Measurements from ENCODE around the gene TMEM143. TPM values are rescaled to one million over a fixed set of nuclear protein-coding genes. Genes with fewer than 3 reads are reported as not detected.
"Not testable (repeated sequence)": the region's sequence is repeated elsewhere in the genome, so short reads cannot be mapped to it uniquely, and the experiment has no call there.

TMEM143 gene
- total and polyA plus RNA-seq, 5 donors from 2014 or later, result 1.9 to 9.3 (median 4.9) TPM

DNA sequence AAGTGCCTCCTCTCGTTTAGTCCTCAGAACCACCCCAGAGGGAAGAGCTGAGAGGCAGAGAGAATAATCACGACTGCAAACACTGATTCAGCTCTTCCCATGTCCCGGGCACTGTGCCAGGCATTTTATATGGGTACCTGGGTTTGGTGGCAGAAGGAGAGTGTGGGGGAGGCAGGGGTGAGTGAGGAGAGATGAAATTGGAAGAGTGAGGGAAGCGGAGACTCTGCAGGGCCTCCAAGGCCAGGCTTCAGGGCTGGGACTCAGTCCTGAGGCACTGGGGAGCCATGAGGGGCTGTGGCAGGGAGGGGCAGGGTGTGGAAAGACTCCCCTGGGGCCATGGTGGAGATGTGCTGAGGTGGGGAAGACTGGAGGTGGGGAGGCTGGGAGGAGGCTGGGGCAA, 9.2 kb upstream of the TMEM143 start:
- no peaks in the 10 kb centered on the region for H3K36me3 ChIP-seq (ENCODE audit: control insufficient read depth, insufficient read depth, low read length)
- H3K36me3 Mint-ChIP-seq, result no peaks in the 10 kb centered on the region
- H3K27ac ChIP-seq (ENCODE audit: insufficient read depth, low read length, poor library complexity, severe bottlenecking), result no peak overlapping the region
- H3K9me3 ChIP-seq (ENCODE audit: control insufficient read depth in 2 of 2, low read length in 2 of 2), result no peaks in the 10 kb centered on the region
- H3K27me3 Mint-ChIP-seq, result peaks cover 2% of the 10 kb centered on the region
- H3K27me3 ChIP-seq (ENCODE audit: control insufficient read depth, insufficient read depth, low read length), result no peaks in the 10 kb centered on the region
- DNase-seq, result no peak
- H3K4me1 ChIP-seq (ENCODE audit: control insufficient read depth, insufficient read depth, low read length, poor library complexity, severe bottlenecking), result no peaks in the 10 kb centered on the region
- H3K27ac Mint-ChIP-seq, result no peak overlapping the region
- no peaks in the 10 kb centered on the region for H3K9me3 Mint-ChIP-seq
- no peaks in the 10 kb centered on the region for H3K4me1 Mint-ChIP-seq
- no peak overlapping the region for H3K4me3 Mint-ChIP-seq
- no peak overlapping the region for H3K4me3 ChIP-seq (ENCODE audit: low read depth, low read length)
- no peak for ATAC-seq (ENCODE audit: low read depth in 2 of 2)

DNA sequence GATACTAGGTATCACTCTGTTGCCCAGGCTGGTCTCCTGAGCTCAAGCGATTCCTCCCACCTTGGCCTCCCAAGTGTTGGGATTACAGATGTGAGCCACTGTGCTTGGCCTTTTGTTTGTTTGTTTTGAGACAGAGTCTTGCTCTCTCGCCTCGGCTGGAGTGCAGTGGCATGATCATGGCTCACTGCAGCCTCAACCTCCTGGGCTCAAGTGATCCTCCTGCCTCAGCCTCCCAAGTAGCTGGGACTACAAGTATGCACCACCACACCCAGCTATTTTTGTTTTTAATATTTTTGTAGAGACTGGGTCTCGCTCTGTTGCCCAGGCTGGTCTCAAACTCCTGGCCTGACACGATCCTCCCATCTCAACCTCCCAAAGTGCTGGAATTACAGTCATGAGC, 8.0 kb upstream of the TMEM143 start:
- not testable (repeated sequence) for H3K9me3 ChIP-seq (ENCODE audit: control insufficient read depth in 2 of 2, low read length in 2 of 2); H3K27me3 Mint-ChIP-seq; H3K9me3 Mint-ChIP-seq; H3K36me3 ChIP-seq (ENCODE audit: control insufficient read depth, insufficient read depth, low read length); H3K4me3 Mint-ChIP-seq; H3K27me3 ChIP-seq (ENCODE audit: control insufficient read depth, insufficient read depth, low read length); H3K4me1 ChIP-seq (ENCODE audit: control insufficient read depth, insufficient read depth, low read length, poor library complexity, severe bottlenecking); H3K27ac Mint-ChIP-seq; DNase-seq; H3K4me1 Mint-ChIP-seq; H3K27ac ChIP-seq (ENCODE audit: insufficient read depth, low read length, poor library complexity, severe bottlenecking); H3K4me3 ChIP-seq (ENCODE audit: low read depth, low read length); H3K36me3 Mint-ChIP-seq; ATAC-seq (ENCODE audit: low read depth in 2 of 2)

DNA sequence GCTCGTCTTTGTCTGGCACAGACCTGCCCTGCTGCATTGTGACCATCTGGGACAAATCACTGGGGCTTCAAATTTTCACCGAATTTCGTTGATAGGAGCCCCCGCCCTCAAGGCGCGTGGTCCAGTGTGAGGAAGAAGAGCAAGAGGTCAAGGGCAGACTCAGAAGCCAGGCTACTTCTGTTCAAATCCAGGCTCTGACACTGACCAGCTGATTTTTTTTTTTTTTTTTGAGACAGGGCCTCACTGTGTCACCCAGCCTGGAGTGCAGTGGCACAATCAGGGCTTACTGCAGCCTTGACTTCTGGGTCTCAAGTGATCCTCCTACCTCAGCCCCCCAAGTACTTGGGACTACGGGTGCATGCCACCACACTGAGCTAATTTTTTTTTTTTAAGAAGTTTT, 7.6 kb upstream of the TMEM143 start:
- H3K27me3 ChIP-seq (ENCODE audit: control insufficient read depth, insufficient read depth, low read length), result no peaks in the 10 kb centered on the region
- Mint-ChIP-seq H3K27ac (no peak overlapping the region), H3K27me3 (peaks cover 5% of the 10 kb centered on the region), H3K36me3 (no peaks in the 10 kb centered on the region), H3K4me1 (no peaks in the 10 kb centered on the region), H3K9me3 (no peaks in the 10 kb centered on the region), H3K4me3 (no peak overlapping the region)
- no peak overlapping the region for H3K27ac ChIP-seq (ENCODE audit: insufficient read depth, low read length, poor library complexity, severe bottlenecking)
- H3K9me3 ChIP-seq (ENCODE audit: control insufficient read depth in 2 of 2, low read length in 2 of 2), result no peaks in the 10 kb centered on the region
- DNase-seq (no peak), ATAC-seq (ENCODE audit: low read depth in 2 of 2) (no peak)
- H3K4me3 ChIP-seq (ENCODE audit: low read depth, low read length), result no peak overlapping the region
- H3K36me3 ChIP-seq (ENCODE audit: control insufficient read depth, insufficient read depth, low read length), result no peaks in the 10 kb centered on the region
- H3K4me1 ChIP-seq (ENCODE audit: control insufficient read depth, insufficient read depth, low read length, poor library complexity, severe bottlenecking), result no peaks in the 10 kb centered on the region

DNA sequence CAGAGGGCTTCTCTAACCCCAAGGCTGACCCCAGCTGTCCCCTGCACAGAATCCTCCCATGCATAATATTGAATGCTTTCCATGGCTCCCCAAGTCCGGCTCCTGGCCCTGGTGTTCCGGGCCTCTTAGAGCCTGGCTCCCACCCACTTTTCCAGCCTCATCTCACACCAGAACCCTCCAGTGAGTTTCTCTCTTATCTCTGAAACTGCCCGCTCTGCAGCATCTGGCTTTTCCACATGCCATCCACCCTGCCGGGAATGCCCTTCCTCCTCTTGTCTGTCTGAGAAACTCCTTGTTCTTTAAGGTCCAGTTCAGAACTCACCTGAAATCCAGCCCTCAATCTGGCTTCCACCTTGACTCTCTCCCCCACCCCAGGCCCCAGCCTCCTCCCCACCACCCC, 7.2 kb upstream of the TMEM143 start:
- no peaks in the 10 kb centered on the region for H3K9me3 Mint-ChIP-seq
- DNase-seq (no peak), ATAC-seq (ENCODE audit: low read depth in 2 of 2) (no peak)
- no peaks in the 10 kb centered on the region for H3K36me3 Mint-ChIP-seq
- Histone ChIP-seq H3K4me1 (ENCODE audit: control insufficient read depth, insufficient read depth, low read length, poor library complexity, severe bottlenecking) (no peaks in the 10 kb centered on the region), H3K36me3 (ENCODE audit: control insufficient read depth, insufficient read depth, low read length) (no peaks in the 10 kb centered on the region), H3K9me3 (ENCODE audit: control insufficient read depth in 2 of 2, low read length in 2 of 2) (no peaks in the 10 kb centered on the region), H3K27ac (ENCODE audit: insufficient read depth, low read length, poor library complexity, severe bottlenecking) (no peak overlapping the region), H3K27me3 (ENCODE audit: control insufficient read depth, insufficient read depth, low read length) (no peaks in the 10 kb centered on the region), H3K4me3 (ENCODE audit: low read depth, low read length) (no peak overlapping the region)
- peaks cover 5% of the 10 kb centered on the region for H3K27me3 Mint-ChIP-seq
- peak overlapping the region in 1 of 3 donors; percentile 61 for H3K27ac Mint-ChIP-seq
- H3K4me1 Mint-ChIP-seq, result no peaks in the 10 kb centered on the region
- H3K4me3 Mint-ChIP-seq, result peak overlapping the region in 1 of 4 donors; percentile 39

DNA sequence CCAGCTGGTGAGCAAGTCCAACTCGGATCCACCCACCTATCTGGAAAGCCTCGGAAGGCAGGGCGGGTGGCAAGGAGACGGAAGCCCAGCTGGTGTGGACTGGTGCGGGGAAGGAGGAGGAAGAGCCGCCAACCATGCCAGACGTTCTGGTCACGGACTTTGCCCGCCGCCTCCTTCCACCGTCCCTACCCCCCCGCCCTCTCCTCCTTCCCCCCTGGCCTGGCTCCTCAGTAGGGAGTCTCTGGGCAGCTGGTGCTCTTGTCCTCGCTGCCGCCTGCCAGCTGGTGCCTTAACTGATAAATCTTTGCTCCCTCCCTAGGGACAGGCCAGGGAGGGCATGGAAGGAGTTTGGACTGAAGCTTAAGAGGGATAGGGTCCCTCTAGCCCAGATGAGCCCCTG, 5.2 kb upstream of the TMEM143 start:
- H3K36me3 Mint-ChIP-seq, result no peaks in the 10 kb centered on the region
- no peak for ATAC-seq (ENCODE audit: low read depth in 2 of 2)

DNA sequence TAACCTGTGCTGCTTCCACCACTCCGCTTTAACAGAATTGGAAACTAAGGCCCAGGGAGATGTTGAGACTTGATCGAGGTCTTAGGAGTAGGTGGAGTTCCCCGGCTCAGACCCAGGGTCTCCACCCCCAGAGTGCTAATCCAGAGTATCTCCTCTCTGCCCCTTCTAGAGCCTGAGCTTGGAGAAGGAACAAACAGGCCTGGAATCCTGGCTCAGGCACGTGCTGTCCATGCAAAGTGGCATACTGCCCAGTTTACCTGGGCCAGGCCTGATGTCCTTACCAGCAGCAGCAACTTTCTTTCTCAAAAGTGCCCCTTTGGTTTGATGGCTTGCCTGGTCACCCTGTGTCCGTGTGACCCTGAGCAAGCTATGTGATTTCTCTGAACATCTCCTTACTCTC, 4.1 kb upstream of the TMEM143 start:
- no peak overlapping the region for H3K27ac Mint-ChIP-seq
- H3K9me3 Mint-ChIP-seq, result no peaks in the 10 kb centered on the region
- peaks cover 5% of the 10 kb centered on the region for H3K27me3 Mint-ChIP-seq
- peaks cover 0 to 14% (median 1%) of the 10 kb centered on the region in 4 donors for H3K4me1 Mint-ChIP-seq
- H3K4me1 ChIP-seq (ENCODE audit: control insufficient read depth, insufficient read depth, low read length, poor library complexity, severe bottlenecking), result peaks cover 17% of the 10 kb centered on the region
- no peak overlapping the region for H3K4me3 Mint-ChIP-seq
- no peaks in the 10 kb centered on the region for H3K9me3 ChIP-seq (ENCODE audit: control insufficient read depth in 2 of 2, low read length in 2 of 2)
- DNase-seq (no peak), ATAC-seq (ENCODE audit: low read depth in 2 of 2) (no peak)
- H3K27ac ChIP-seq (ENCODE audit: insufficient read depth, low read length, poor library complexity, severe bottlenecking), result no peak overlapping the region
- H3K4me3 ChIP-seq (ENCODE audit: low read depth, low read length), result no peak overlapping the region
- H3K27me3 ChIP-seq (ENCODE audit: control insufficient read depth, insufficient read depth, low read length), result no peaks in the 10 kb centered on the region
- H3K36me3 Mint-ChIP-seq, result no peaks in the 10 kb centered on the region
- H3K36me3 ChIP-seq (ENCODE audit: control insufficient read depth, insufficient read depth, low read length), result no peaks in the 10 kb centered on the region

More for the DNA sequence above, 5.2 kb upstream of the TMEM143 start:
- Mint-ChIP-seq H3K4me1 (peaks cover 0 to 7% (median 0%) of the 10 kb centered on the region in 4 donors), H3K9me3 (no peaks in the 10 kb centered on the region), H3K27ac (no peak overlapping the region), H3K4me3 (no peak overlapping the region), H3K27me3 (peaks cover 5% of the 10 kb centered on the region)
- no peak overlapping the region for H3K4me3 ChIP-seq (ENCODE audit: low read depth, low read length)
- H3K4me1 ChIP-seq (ENCODE audit: control insufficient read depth, insufficient read depth, low read length, poor library complexity, severe bottlenecking), result peaks cover 8% of the 10 kb centered on the region
- H3K27ac ChIP-seq (ENCODE audit: insufficient read depth, low read length, poor library complexity, severe bottlenecking), result no peak overlapping the region
- H3K36me3 ChIP-seq (ENCODE audit: control insufficient read depth, insufficient read depth, low read length), result no peaks in the 10 kb centered on the region
- no peaks in the 10 kb centered on the region for H3K27me3 ChIP-seq (ENCODE audit: control insufficient read depth, insufficient read depth, low read length)
- H3K9me3 ChIP-seq (ENCODE audit: control insufficient read depth in 2 of 2, low read length in 2 of 2), result no peaks in the 10 kb centered on the region
- DNase-seq, result no peak

DNA sequence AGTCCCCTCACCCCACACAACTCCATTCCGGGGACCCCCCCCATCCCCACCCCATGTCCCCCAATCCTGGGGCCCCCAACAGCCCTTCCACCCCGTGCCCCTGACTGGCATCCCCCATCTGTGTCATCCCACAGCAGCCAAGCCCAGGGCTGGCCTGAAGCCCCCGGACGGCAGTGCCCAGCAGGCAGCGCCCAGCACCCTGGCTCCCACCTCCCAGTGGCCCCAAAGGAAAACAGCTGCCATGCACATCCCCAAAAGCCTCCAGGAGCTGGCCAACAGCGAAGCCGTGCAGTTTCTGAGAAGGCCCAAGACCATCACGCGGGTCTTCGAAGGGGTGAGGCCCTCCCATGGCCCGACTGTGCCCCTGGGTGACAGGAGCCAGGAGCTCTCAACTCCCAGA, 1.9 kb upstream of the TMEM143 start:
- Histone ChIP-seq H3K36me3 (ENCODE audit: control insufficient read depth, insufficient read depth, low read length) (no peaks in the 10 kb centered on the region), H3K27me3 (ENCODE audit: control insufficient read depth, insufficient read depth, low read length) (no peaks in the 10 kb centered on the region), H3K27ac (ENCODE audit: insufficient read depth, low read length, poor library complexity, severe bottlenecking) (no peak overlapping the region), H3K9me3 (ENCODE audit: control insufficient read depth in 2 of 2, low read length in 2 of 2) (no peaks in the 10 kb centered on the region), H3K4me3 (ENCODE audit: low read depth, low read length) (no peak overlapping the region), H3K4me1 (ENCODE audit: control insufficient read depth, insufficient read depth, low read length, poor library complexity, severe bottlenecking) (peaks cover 18% of the 10 kb centered on the region)
- Mint-ChIP-seq H3K36me3 (no peaks in the 10 kb centered on the region), H3K27me3 (peaks cover 5% of the 10 kb centered on the region), H3K9me3 (no peaks in the 10 kb centered on the region), H3K4me1 (peaks cover 0 to 21% (median 5%) of the 10 kb centered on the region in 4 donors), H3K27ac (no peak overlapping the region), H3K4me3 (peak overlapping the region in 1 of 4 donors; percentile 76)
- no peak for DNase-seq
- ATAC-seq (ENCODE audit: low read depth in 2 of 2), result no peak

DNA sequence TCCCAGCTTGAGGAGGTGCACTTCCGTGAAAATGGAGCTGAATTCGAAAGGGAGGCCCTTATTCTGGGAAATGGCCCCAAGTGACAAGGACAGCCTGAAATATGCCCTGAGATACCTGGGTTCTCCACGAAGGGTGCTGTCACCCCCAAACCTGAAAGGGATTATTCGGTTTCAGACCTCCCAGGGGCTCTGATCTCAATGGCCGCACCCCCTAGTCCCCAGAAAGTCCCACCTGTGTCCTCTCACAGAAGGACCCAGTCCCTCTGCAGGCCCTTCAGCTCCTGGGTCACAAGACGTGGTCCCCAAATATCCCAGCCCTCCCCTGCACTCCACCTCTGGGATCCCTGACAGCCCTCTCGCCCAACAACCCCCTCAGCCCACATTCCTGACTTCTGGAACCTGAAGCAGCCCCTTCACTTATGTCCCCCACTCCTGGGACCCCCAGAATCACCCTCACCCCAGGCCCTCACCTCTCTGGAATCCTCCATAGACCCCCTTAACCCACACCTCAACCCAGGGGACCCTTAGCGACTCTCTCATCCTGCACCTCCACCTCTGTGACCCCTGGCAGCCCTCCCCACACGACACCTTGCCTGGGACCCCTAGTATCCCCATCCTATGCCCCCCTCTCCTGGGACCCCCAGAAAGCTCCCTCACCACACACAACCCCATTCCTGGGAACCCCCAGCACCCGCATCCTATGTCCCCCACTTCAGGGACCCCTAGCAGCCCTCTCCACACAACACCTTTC, 1.0 kb upstream of the TMEM143 start:
- Mint-ChIP-seq H3K36me3 (no peaks in the 10 kb centered on the region), H3K9me3 (no peaks in the 10 kb centered on the region), H3K4me1 (peaks cover 0 to 21% (median 5%) of the 10 kb centered on the region in 4 donors), H3K27me3 (peaks cover 5% of the 10 kb centered on the region), H3K4me3 (peak overlapping the region; percentile 85 to 92 (median 89)), H3K27ac (peak overlapping the region; percentile 92 to 96 (median 92))
- DNase-seq (no peak), ATAC-seq (ENCODE audit: low read depth in 2 of 2) (no peak)
- no peaks in the 10 kb centered on the region for H3K9me3 ChIP-seq (ENCODE audit: control insufficient read depth in 2 of 2, low read length in 2 of 2)
- H3K4me1 ChIP-seq (ENCODE audit: control insufficient read depth, insufficient read depth, low read length, poor library complexity, severe bottlenecking), result peaks cover 18% of the 10 kb centered on the region
- H3K36me3 ChIP-seq (ENCODE audit: control insufficient read depth, insufficient read depth, low read length), result no peaks in the 10 kb centered on the region
- no peaks in the 10 kb centered on the region for H3K27me3 ChIP-seq (ENCODE audit: control insufficient read depth, insufficient read depth, low read length)
- peak overlapping the region; percentile 84 for H3K27ac ChIP-seq (ENCODE audit: insufficient read depth, low read length, poor library complexity, severe bottlenecking)
- H3K4me3 ChIP-seq (ENCODE audit: low read depth, low read length), result peak overlapping the region; percentile 63

Measured in CD4-positive, CD25-positive, alpha-beta regulatory T cell (primary cell).